HG03558 (cell line): ENCODE measurements around the gene GNRH2.
"Not testable (repeated sequence)": the region's sequence is repeated elsewhere in the genome, so short reads cannot be mapped to it uniquely, and the experiment has no call there.

Source experiments
- ATAC-seq: cut with Tn5 transposase; IDR thresholded peaks from one replicate; pipeline ENCODE4 v1.9.1; 2021; ENCODE audit warnings: moderate number of reproducible peaks; ENCODE audit not compliant: unreplicated experiment; ENCODE audit errors: extremely low read depth

GNRH2 gene

DNA sequence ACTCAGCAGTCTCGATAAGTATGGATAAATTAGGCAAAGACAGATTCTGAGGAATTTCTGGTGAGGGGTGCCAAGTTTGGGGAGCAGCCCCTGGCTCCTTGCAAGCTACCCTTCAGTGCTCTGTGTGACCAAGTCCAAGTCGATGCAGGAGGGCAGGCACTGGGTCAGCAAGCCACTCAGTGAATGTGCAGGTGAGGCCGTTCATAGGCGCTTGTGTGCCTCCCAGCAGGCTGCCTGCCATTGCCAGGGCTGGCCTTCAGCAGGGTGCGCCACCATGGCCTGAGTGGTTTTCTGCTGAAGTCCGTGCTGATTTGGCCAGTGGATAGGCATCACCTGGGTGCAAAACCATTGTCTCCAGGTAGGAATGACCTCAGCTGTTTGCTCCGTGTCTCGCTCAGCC is 3.3 kb upstream of the GNRH2 start:
- no peak for ATAC-seq

DNA sequence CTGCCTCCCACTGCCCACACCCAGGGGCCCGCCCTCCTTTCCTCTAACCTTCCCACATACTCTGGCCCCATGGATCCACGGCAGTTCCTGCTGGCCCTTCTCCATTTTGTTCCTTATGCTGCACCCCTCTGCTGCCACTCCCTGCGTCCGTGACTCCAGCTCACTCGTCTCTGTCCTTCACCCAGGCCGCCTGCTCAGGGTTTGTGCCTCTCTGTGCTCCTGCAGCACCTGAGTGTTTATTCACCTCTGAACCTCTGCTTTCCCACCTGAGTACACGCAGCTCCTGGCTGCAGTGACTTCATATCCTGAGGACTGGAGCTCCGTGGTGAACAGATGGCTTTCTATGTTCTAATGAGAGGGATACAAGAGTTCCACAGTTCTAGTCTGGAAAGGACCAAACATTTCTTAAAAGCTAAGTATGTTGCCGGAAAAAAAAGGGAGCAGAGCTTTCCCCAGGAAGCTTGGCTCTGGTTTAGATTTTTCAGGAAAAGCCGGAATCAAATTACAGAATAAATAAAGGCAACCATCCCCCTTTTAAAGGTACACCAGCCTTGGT is 1.5 kb upstream of the GNRH2 start:
- ATAC-seq = no peak

DNA sequence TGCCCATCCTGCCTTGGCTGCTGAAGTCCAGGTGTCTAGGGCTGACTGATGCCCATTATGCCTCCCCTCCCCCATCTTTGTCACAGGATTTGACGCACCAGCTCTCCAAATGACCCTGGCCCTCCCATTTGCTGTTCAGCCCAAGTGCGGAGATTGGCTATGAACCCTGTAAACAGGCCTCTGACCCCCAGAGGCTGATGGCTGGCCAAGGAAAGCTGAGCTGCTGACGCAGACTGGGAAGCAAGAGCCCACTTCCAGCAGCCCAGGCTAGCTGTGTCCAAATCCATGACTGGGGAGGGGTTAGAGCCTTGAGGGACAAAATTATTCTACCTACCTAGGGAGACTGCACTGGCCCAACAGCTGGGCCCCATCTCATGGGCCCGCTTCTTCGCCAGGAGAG is 797 bp upstream of the GNRH2 start:
- no peak for ATAC-seq

DNA sequence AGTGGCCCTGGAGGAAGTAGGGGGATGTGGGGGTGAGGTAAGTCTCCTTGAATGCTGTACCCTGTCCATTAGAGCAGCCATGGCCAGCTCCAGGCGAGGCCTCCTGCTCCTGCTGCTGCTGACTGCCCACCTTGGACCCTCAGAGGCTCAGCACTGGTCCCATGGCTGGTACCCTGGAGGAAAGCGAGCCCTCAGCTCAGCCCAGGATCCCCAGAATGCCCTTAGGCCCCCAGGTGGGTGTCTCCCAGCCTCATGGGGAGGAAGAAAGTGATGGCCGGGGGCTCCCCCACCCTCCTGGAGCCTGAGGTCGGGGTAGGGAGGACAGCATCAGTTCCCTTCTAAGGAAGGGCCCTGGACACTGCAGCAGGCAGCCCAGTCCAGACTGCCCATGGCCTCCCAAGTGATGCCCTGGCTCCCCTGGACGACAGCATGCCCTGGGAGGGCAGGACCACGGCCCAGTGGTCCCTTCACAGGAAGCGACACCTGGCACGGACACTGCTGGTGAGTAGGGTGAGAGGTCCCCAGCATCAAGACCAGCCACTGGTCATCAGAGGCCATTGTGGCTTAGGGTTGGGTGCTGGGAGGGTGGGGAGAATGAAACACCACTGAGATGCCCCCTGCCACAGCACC is 1.0 kb downstream of the GNRH2 start:
- no peak for ATAC-seq

DNA sequence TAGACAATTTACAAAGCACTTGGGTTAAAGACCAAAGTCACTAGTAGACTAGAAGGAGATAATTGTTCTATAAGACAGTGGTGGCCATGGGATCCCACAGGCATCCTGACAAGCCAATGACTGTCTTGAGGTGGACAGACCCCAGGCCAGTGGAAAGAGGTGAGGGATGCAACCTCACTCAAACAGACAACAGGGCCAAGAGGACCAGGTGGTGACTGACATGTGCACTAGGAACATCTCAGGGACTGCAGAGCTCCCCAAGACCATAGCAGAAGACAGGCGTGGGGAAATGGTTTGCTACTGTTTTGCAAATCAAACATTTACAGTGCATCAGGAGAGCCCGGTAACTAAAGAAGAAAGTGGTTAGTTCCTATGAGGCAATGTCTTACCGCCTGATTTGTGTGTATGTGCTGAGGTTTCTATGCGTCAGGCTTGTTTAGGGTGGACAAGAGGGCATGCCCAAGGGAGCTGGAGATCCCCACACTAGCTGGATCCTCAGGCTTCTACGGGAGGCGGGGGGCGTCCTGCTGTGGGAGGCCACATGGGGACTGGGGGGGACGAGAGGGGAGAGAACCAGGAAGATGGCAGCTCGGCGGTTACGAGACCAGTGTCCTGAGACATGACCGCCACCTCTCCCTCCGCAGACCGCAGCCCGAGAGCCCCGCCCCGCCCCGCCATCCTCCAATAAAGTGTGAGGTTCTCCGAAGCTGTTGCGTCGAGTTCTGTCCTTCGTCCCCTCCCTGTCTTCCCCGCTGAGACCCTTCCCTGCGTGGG is 1.8 kb downstream of the GNRH2 start:
- peak; percentile 18 for ATAC-seq

DNA sequence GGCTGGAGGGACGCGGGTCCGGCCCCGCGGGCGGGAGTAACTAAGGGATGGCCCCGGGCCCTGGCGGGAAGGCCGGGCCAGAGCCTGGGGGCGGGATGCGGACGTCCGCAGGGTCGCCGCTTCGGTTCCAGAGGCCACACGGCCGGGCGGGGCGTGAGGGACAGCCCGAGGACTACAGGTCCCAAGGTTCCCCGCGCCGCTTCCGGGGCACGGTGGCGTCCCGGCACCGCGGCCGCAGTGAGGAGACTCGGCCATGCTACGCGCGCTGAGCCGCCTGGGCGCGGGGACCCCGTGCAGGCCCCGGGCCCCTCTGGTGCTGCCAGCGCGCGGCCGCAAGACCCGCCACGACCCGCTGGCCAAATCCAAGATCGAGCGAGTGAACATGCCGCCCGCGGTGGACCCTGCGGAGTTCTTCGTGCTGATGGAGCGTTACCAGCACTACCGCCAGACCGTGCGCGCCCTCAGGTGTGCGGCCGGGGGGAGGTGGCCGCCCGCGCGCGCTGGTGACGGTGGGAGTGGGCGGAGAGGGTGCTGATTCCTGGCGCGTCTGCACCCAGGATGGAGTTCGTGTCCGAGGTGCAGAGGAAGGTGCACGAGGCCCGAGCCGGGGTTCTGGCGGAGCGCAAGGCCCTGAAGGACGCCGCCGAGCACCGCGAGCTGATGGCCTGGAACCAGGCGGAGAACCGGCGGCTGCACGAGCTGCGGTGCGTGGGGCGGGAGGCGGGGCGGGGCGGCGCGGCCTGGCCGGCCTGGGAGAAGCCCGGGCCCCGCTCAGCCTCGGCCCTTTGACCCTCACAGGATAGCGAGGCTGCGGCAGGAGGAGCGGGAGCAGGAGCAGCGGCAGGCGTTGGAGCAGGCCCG is 2.6 kb downstream of the GNRH2 start, which contains the start of gene MRPS26:
Gene MRPS26, plus strand, starts transcription at position 237 of the 861 bp plus-strand sequence. Its CDS starts 17 bp downstream, at position 254.
- peak; percentile 58 for ATAC-seq

DNA sequence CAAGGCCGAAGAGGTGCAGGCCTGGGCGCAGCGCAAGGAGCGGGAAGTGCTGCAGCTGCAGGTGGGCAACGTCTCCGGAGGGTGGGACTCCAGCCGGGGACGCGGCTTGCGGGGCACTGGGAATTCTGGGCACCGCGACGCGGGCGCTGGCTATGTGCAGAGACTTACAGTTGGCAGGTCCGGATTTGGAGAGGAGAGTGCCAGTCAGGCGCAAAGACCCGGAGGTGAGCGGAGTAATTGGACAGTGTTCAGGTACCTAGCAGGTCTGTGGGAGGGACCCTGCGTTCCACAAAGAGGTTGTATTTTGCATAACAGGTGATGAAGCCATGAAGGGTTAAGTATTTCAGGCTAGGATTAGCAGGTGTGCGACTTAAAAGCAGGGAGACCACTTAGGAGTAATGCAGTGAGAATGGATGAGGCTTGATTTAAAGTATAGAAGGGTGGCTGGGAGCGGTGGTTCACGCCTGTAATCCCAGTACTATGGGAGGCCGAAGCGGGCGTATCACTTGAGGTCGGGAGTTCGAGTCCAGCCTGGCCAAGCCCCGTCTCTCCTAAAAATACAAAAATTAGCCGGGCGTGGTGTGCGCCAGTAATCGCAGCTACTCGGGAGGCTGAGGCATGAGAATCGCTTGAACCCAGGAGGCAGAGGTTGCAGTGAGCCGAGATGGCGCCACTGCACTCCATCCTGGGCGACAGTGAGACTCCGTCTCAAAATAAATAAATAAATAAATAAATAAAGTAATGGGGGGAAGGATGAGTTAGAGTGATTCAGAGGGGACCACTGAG is 3.4 kb downstream of the GNRH2 start:
- no peak for ATAC-seq

DNA sequence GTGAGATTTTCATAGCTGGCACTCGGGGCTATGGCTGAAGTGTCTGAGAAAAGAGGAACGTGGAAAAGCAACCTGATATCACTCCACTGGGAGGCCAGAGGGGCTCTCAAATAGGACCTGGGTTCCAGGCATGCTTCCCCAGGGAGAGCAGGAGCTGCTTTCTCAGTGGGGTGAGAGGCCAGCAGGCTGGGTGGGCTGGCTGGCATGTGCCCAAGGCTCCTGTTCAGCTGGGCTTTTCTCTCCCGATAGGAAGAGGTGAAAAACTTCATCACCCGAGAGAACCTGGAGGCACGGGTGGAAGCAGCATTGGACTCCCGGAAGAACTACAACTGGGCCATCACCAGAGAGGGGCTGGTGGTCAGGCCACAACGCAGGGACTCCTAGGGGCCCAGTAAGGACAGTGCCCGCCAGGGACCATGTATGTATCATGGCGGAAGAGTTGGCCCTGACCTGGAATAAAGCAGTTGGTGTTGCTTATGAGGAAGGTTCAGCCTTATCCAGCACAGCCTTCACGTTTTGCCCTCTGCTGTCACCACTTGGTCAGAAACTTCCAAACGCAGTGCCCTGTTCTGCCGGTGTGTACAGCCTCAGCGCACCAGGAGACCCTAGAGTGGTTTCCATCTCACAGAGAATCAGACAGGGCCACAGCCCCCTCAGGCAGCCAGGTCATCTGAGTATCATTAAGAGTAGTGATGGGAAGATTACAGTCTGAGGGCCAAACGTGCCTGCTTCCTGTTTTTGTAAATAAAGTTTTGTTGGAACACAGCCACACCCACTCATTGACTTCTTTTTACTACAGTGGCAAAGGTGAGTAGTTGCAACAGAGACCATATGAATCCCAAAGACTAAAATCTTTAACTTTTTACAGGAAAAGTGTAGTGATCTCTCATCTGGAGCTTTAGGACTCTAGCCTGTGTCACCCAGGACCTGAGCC is 4.3 kb downstream of the GNRH2 start:
- no peak for ATAC-seq

DNA sequence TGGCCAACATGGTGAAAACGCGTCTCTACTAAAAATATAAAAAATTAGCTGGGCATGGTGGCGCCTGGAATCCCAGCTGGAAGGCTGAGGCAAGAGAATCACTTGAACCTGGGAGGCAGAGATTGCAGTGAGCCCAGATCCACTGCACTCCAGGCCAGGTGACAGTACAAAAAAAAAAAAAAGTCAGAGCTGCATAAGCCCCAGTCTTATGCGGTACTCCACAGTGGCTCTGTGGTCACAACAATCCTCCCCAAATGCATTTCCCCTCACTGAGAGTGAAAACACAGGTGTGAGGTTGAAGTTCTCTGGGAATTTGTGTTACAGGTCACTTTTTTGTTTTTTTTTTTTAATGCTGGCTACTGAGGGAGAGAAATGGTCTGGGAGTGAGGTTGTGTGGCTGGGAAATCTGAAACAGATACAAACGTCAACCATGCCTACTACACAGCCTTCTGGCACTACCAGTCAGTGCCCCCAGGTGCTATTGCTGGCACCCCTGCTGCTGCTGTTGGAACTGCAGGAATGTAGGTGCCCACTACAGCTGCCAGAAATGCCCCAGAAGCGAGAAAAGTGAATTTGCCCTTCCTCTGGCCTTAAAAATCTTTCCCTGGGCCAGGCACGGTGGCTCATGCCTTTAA is 8.1 kb downstream of the GNRH2 start:
- no peak for ATAC-seq

DNA sequence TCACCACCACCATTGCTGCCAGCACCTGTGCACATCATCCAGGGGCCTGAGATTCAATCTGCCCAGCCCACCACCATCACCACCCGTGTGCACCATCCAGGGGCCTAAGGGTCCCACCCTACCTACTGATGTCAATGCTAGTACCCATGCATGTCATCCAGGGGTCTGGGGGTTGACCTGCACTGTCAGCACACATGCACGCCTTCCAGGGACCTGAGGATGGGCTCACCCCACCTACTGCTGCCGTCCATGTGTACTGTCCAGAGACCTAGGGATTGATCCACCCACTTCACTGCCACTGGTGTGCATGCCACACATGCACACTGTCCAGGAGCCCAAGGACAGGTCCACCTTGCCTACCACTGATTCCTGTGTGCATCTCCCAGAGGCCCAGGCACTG is 16.1 kb downstream of the GNRH2 start:
- no peak for ATAC-seq

DNA sequence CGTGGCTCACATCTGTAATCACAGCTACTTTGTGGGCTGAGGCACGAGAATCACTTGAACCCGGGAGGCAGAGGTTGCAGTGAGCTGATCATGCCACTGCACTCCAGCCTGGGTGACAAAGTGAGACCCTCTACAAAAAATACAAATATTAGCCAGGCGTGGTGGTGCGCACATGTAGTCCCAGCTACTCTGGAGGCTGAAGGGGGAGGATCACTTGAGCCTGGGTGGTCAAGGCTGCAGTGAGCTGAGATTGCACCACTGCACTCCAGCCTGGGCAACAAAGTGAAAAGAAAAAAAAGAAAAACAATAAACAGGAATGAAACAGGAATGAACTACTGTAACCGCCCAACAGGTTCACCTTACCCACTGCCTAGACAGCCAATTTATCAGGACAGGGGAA is 20.7 kb downstream of the GNRH2 start:
- not testable (repeated sequence) for ATAC-seq

DNA sequence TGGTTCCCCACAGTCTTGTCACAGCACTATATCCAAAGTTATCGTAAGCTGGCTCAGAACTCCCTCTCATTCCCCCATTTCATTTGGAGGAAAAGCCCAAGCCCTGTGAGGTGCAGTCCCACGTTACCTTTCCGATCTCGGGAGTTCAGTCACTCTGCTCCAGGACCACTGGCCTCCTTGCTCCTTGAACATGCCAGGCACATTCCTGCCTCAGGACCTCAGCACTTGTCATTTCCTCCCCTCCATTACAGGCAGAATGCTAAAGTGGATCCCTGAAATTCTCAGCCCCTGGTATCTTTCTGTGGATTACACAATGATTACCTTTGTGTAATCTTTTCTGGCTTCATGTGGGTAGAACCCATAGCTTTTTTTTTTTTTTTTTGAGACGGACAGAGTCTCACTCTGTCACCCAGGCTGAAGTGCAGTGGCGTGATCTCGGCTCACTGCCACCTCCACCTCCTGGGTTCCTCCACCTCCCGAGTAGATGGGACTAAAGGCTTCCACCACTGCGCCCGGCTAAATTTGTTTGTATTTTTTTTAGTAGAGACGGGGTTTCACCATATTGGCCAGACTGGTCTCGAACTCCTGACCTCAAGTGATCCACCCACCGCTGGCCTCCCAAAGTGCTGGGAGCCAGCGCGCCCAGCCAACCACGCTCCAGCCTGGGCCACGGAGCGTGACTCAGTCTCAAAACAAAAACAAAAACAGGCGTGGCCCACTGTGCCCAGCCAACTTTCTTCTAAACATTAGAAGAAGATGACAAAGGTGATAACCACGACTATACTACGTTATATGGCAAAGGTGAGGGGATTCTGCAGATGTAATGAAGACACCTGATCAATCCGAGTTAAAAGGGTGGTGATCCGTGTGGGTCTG is 24.0 kb downstream of the GNRH2 start:
- no peak for ATAC-seq

DNA sequence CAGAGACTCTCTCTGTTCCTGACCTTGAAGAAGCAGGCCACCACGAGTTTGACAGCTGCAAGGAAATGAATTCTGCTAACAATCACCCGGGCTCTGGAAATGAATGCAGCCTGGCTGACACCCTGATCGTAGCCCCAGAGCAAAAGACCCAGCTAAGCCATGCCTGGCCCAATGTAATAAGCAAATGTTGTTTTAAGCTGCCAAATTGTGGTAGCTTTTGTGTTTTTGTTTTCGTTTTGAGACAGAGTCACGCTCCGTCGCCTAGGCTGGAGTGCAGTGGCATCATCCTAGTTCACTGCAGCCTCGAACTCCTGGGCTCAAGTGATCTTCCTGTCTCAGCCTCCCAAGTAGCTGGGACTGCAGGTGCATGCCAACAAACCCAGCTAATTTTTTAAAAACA is 24.7 kb downstream of the GNRH2 start:
- no peak for ATAC-seq

DNA sequence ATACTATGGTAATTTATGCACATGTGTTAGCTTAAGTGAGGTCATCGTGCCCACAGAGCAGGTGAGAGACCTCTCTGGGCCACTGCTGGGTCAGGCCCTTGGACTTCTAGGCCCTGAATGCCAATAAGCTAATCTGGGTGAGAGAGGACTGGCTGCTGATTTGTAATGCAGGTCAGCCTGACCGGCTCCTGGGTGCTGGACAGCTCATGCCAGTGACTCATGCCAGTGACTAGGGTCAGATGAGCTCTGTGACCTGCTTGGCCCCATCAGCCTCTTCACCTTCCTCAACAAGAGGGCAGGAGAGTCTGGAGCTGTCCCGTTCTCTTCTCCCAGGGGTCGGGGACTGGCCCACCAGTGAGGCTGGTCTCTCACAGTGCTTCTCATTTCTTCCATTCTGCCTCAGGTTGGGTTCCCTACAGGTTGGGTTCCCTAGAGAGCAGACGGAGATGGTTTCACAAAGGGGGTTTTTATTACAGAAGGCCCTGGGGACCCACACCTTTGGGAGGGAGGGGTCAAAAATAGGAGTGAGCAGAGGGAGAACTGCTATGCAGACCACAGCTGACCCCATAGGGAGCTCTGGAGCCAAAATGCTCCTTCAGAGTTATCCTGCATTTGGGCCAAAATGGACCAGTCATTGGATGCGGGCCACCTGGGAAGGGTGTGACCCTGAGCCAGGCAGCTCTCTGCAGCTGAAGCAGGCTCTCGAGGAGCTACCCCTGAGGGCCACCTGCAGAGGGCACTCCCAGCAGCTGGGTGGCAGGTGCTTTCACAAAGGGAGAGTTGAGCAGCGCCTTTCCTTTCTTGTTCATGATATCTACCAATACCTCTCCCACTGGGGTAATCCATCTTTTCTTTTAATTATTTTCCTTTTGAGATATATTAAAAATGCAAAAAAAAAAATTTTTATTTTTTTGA is 25.8 kb downstream of the GNRH2 start:
- ATAC-seq = no peak

DNA sequence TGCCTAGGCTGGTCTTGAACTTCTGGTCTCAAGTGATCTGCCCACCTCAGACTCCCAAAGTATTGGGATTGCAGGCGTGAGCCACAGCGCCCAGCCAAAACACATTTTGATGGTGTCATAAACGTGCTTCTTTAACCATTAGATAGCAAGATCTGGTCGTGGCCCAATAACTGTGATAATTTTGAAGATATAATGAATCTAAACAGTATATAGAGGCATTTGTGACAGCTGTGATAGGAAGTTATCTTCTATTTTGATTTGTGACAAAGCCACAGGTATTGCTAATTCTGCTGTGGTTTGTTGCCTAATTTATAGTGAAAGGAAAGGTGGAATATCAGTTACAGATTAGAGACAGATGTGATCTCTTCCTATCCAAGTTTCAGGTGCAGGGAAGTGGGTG is 27.3 kb downstream of the GNRH2 start:
- ATAC-seq = no peak

DNA sequence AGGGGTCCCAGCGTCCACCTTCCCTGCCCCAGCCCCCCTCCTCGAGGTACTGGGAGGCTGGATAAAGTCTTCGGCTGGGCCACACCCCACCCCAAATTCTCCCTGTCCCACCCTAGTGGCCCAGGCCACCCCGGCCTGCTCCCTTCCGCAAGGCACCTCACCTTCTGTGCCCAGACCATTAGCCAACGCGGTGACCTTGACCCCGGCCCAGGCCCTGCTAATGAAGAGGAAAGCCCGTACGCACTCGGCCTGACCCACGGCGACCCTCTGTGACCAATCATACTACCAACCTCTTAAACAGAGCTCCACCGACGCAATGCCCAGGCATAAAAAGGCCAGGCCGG is 27.8 kb downstream of the GNRH2 start:
- no peak for ATAC-seq
